ENCODE measurements around the gene MRPL49. TPM values are rescaled to one million over a fixed set of nuclear protein-coding genes. Genes with fewer than 3 reads are reported as not detected.

Gene MRPL49
- total and polyA plus RNA-seq, 2 of the 8 experiments (the other 6 are each of a cell fraction or from before 2014, with no cell fraction given), result 54.0 to 84.8 TPM

- TF ChIP-seq SRF (IDR thresholded peaks at IDR 0.05; ENCODE audit: low read depth, low read length) (no peak), FOSL1 (IDR thresholded peaks at IDR 0.05; ENCODE audit: insufficient read depth, low read depth, low read length) (no peak), JUN (IDR thresholded peaks at IDR 0.05; ENCODE audit: low read depth, low read length) (no peak), POLR2AphosphoS5 (IDR thresholded peaks at IDR 0.05; ENCODE audit: low read depth, low read length) (no peak; the same call in 1 of the 2 replicates)
These were observed 12.6 kb upstream of the MRPL49 start (continued) for GRCh38 chr11:65109231-65110198.

Measured in H1 (cell line).